ENCODE measurements around the gene KCNE1.
"Not testable (repeated sequence)": the region's sequence is repeated elsewhere in the genome, so short reads cannot be mapped to it uniquely, and the experiment has no call there.

DNA sequence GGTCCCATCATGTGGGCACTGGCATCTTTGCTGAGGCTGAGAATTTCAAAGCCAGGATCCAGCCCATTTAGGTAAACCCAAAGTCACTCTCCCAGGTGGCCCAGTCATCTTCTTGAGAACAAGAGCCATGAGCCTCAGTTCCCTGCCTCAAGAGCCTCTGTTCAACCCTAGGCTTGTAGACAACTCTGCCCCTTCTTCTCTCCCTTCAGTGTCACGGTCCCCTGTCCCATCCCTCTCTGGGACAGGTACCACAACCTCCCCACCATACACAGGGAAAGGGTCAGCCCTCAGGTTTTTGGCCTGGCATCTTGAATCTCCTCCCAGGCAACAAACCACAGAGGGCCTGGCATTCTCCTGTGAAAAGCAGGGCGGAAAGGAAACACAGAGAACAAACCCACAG is 106.3 kb downstream of the KCNE1 start:
- TF ChIP-seq, protein P1, sequence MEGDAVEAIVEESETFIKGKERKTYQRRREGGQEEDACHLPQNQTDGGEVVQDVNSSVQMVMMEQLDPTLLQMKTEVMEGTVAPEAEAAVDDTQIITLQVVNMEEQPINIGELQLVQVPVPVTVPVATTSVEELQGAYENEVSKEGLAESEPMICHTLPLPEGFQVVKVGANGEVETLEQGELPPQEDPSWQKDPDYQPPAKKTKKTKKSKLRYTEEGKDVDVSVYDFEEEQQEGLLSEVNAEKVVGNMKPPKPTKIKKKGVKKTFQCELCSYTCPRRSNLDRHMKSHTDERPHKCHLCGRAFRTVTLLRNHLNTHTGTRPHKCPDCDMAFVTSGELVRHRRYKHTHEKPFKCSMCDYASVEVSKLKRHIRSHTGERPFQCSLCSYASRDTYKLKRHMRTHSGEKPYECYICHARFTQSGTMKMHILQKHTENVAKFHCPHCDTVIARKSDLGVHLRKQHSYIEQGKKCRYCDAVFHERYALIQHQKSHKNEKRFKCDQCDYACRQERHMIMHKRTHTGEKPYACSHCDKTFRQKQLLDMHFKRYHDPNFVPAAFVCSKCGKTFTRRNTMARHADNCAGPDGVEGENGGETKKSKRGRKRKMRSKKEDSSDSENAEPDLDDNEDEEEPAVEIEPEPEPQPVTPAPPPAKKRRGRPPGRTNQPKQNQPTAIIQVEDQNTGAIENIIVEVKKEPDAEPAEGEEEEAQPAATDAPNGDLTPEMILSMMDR (IDR thresholded peaks at IDR 0.05): not testable (repeated sequence)
- TF ChIP-seq POLR2A (IDR thresholded peaks at IDR 0.05): not testable (repeated sequence)

Measured in ovary (tissue), 3 donors.